Measurements from ENCODE around the gene NPY4R2. TPM values are rescaled to one million over a fixed set of nuclear protein-coding genes. Genes with fewer than 3 reads are reported as not detected.
"Not testable (repeated sequence)": the region's sequence is repeated elsewhere in the genome, so short reads cannot be mapped to it uniquely, and the experiment has no call there.

Gene NPY4R2
- total and polyA plus RNA-seq, 2 donors (not counting 3 experiments of a cell fraction or from before 2014, with no cell fraction given), result not detected

- BruUV-seq (replicated peaks); H3K9me1 ChIP-seq (replicated peaks; ENCODE audit: control insufficient read depth, extremely low read depth, insufficient read depth, low read length); dilution Hi-C loops (cut with MboI; ENCODE audit: extremely low pct_ligation_motif_present, low sequenced_read_pairs); H3K27ac ChIP-seq (ENCODE audit: insufficient read depth, low read depth, low read length); H3K36me3 ChIP-seq (ENCODE audit: control insufficient read depth in 2 of 2, extremely low read depth in 1 of 2, insufficient read depth in 2 of 2, low read length in 2 of 2); H3K4me2 ChIP-seq (ENCODE audit: insufficient read depth, low read length); H3K79me2 ChIP-seq (ENCODE audit: control insufficient read depth, insufficient read depth, low read length); DNase-seq (ENCODE audit: low read depth, low spot score); H3K4me1 ChIP-seq (ENCODE audit: control insufficient read depth, extremely low read depth, insufficient read depth, low read length); H3K27me3 ChIP-seq (ENCODE audit: control insufficient read depth in 2 of 2, insufficient read depth in 2 of 2, low read length in 2 of 2); H4K20me1 ChIP-seq (replicated peaks; ENCODE audit: control insufficient read depth, extremely low read depth, insufficient read depth, low read length); FAIRE-seq; H3K4me3 ChIP-seq (replicated peaks in 1 of 3; ENCODE audit: insufficient read depth in 1 of 3, low read depth in 1 of 3, low read length in 3 of 3); intact Hi-C loops (cut with micrococcal nuclease); CTCF ChIA-PET; H3K9ac ChIP-seq (replicated peaks; ENCODE audit: extremely low read depth, insufficient read depth, low read length); H3K9me3 ChIP-seq (replicated peaks; ENCODE audit: control insufficient read depth, insufficient read depth, low read length); H2AFZ ChIP-seq (ENCODE audit: low read depth, low read length); POLR2A ChIA-PET: not testable (repeated sequence)
Measured at GRCh38 chr10:47920610-47921009, 2.1 kb downstream of the NPY4R2 start.

GRCh38 chr10:47922503-47922902 is 4.0 kb downstream of the NPY4R2 start:
- H3K79me2 ChIP-seq (ENCODE audit: control insufficient read depth, insufficient read depth, low read length); intact Hi-C loops (cut with micrococcal nuclease); H3K9me3 ChIP-seq (replicated peaks; ENCODE audit: control insufficient read depth, insufficient read depth, low read length); H3K36me3 ChIP-seq (ENCODE audit: control insufficient read depth in 2 of 2, extremely low read depth in 1 of 2, insufficient read depth in 2 of 2, low read length in 2 of 2); H3K9ac ChIP-seq (replicated peaks; ENCODE audit: extremely low read depth, insufficient read depth, low read length); FAIRE-seq; DNase-seq (ENCODE audit: low read depth, low spot score); dilution Hi-C loops (cut with MboI; ENCODE audit: extremely low pct_ligation_motif_present, low sequenced_read_pairs); H3K4me2 ChIP-seq (ENCODE audit: insufficient read depth, low read length); POLR2A ChIA-PET; H3K27ac ChIP-seq (ENCODE audit: insufficient read depth, low read depth, low read length); BruUV-seq (replicated peaks); H3K4me1 ChIP-seq (ENCODE audit: control insufficient read depth, extremely low read depth, insufficient read depth, low read length); H2AFZ ChIP-seq (ENCODE audit: low read depth, low read length); H3K9me1 ChIP-seq (replicated peaks; ENCODE audit: control insufficient read depth, extremely low read depth, insufficient read depth, low read length); H4K20me1 ChIP-seq (replicated peaks; ENCODE audit: control insufficient read depth, extremely low read depth, insufficient read depth, low read length); H3K4me3 ChIP-seq (replicated peaks in 1 of 3; ENCODE audit: insufficient read depth in 1 of 3, low read depth in 1 of 3, low read length in 3 of 3); H3K27me3 ChIP-seq (ENCODE audit: control insufficient read depth in 2 of 2, insufficient read depth in 2 of 2, low read length in 2 of 2); CTCF ChIA-PET: not testable (repeated sequence)

- H3K9ac ChIP-seq (replicated peaks; ENCODE audit: extremely low read depth, insufficient read depth, low read length); CTCF ChIA-PET; H3K27ac ChIP-seq (ENCODE audit: insufficient read depth, low read depth, low read length); H3K79me2 ChIP-seq (ENCODE audit: control insufficient read depth, insufficient read depth, low read length); intact Hi-C loops (cut with micrococcal nuclease); H3K4me1 ChIP-seq (ENCODE audit: control insufficient read depth, extremely low read depth, insufficient read depth, low read length); H4K20me1 ChIP-seq (replicated peaks; ENCODE audit: control insufficient read depth, extremely low read depth, insufficient read depth, low read length); H3K9me3 ChIP-seq (replicated peaks; ENCODE audit: control insufficient read depth, insufficient read depth, low read length); H3K9me1 ChIP-seq (replicated peaks; ENCODE audit: control insufficient read depth, extremely low read depth, insufficient read depth, low read length); H3K36me3 ChIP-seq (ENCODE audit: control insufficient read depth in 2 of 2, extremely low read depth in 1 of 2, insufficient read depth in 2 of 2, low read length in 2 of 2); H3K4me2 ChIP-seq (ENCODE audit: insufficient read depth, low read length); BruUV-seq (replicated peaks); H3K4me3 ChIP-seq (replicated peaks in 1 of 3; ENCODE audit: insufficient read depth in 1 of 3, low read depth in 1 of 3, low read length in 3 of 3); H2AFZ ChIP-seq (ENCODE audit: low read depth, low read length); dilution Hi-C loops (cut with MboI; ENCODE audit: extremely low pct_ligation_motif_present, low sequenced_read_pairs); POLR2A ChIA-PET; FAIRE-seq; DNase-seq (ENCODE audit: low read depth, low spot score); H3K27me3 ChIP-seq (ENCODE audit: control insufficient read depth in 2 of 2, insufficient read depth in 2 of 2, low read length in 2 of 2): not testable (repeated sequence)
Measured at GRCh38 chr10:47924628-47925027, 6.2 kb downstream of the NPY4R2 start.

GRCh38 chr10:47927147-47927916 is 8.9 kb downstream of the NPY4R2 start:
- dilution Hi-C loops (cut with MboI; ENCODE audit: extremely low pct_ligation_motif_present, low sequenced_read_pairs); H3K9me1 ChIP-seq (replicated peaks; ENCODE audit: control insufficient read depth, extremely low read depth, insufficient read depth, low read length); CTCF ChIA-PET; DNase-seq (ENCODE audit: low read depth, low spot score); H3K9ac ChIP-seq (replicated peaks; ENCODE audit: extremely low read depth, insufficient read depth, low read length); H4K20me1 ChIP-seq (replicated peaks; ENCODE audit: control insufficient read depth, extremely low read depth, insufficient read depth, low read length); H3K27ac ChIP-seq (ENCODE audit: insufficient read depth, low read depth, low read length); H3K4me3 ChIP-seq (replicated peaks in 1 of 3; ENCODE audit: insufficient read depth in 1 of 3, low read depth in 1 of 3, low read length in 3 of 3); H2AFZ ChIP-seq (ENCODE audit: low read depth, low read length); H3K9me3 ChIP-seq (replicated peaks; ENCODE audit: control insufficient read depth, insufficient read depth, low read length); POLR2A ChIA-PET; intact Hi-C loops (cut with micrococcal nuclease); H3K27me3 ChIP-seq (ENCODE audit: control insufficient read depth in 2 of 2, insufficient read depth in 2 of 2, low read length in 2 of 2); FAIRE-seq; H3K79me2 ChIP-seq (ENCODE audit: control insufficient read depth, insufficient read depth, low read length); H3K4me2 ChIP-seq (ENCODE audit: insufficient read depth, low read length); H3K36me3 ChIP-seq (ENCODE audit: control insufficient read depth in 2 of 2, extremely low read depth in 1 of 2, insufficient read depth in 2 of 2, low read length in 2 of 2); BruUV-seq (replicated peaks); H3K4me1 ChIP-seq (ENCODE audit: control insufficient read depth, extremely low read depth, insufficient read depth, low read length): not testable (repeated sequence)

Data from endothelial cell of umbilical vein (primary cell).